Testis (tissue), 2 donors: ENCODE measurements around the gene ANAPC16.

Experiments used
- POLR2A ChIP-seq: fragments of 450-650 bp; IDR thresholded peaks from one replicate; pipeline ENCODE4 v1.6.1; 2017; ENCODE audit warnings: antibody characterized with exemption, mild to moderate bottlenecking, moderate library complexity
- TF ChIP-seq, protein P1 (sequence below), 3 experiments: fragments of 450-650 bp in 2 of 3; fragments of 200-600 bp in 1 of 3; sonication (generic) in 1 of 3; IDR thresholded peaks; one replicate each; pipeline ENCODE4 v1.5.1; 2016 to 2019; ENCODE audit warnings: antibody characterized with exemption in 3 of 3, mild to moderate bottlenecking in 2 of 3, moderate library complexity in 1 of 3

- TF ChIP-seq, protein P1, sequence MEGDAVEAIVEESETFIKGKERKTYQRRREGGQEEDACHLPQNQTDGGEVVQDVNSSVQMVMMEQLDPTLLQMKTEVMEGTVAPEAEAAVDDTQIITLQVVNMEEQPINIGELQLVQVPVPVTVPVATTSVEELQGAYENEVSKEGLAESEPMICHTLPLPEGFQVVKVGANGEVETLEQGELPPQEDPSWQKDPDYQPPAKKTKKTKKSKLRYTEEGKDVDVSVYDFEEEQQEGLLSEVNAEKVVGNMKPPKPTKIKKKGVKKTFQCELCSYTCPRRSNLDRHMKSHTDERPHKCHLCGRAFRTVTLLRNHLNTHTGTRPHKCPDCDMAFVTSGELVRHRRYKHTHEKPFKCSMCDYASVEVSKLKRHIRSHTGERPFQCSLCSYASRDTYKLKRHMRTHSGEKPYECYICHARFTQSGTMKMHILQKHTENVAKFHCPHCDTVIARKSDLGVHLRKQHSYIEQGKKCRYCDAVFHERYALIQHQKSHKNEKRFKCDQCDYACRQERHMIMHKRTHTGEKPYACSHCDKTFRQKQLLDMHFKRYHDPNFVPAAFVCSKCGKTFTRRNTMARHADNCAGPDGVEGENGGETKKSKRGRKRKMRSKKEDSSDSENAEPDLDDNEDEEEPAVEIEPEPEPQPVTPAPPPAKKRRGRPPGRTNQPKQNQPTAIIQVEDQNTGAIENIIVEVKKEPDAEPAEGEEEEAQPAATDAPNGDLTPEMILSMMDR (IDR thresholded peaks at IDR 0.05) = no peak
- TF ChIP-seq POLR2A = no peak
Measured at GRCh38 chr10:72244573-72245038, 28.8 kb downstream of the ANAPC16 start.
